GM21381 (cell line): ENCODE measurements around the gene CASP8.

Experiments
- ATAC-seq: cut with Tn5 transposase; IDR thresholded peaks from one replicate; pipeline ENCODE4 v1.9.1; 2021; ENCODE audit warnings: mild to moderate bottlenecking, moderate library complexity; ENCODE audit not compliant: unreplicated experiment

Gene CASP8

DNA sequence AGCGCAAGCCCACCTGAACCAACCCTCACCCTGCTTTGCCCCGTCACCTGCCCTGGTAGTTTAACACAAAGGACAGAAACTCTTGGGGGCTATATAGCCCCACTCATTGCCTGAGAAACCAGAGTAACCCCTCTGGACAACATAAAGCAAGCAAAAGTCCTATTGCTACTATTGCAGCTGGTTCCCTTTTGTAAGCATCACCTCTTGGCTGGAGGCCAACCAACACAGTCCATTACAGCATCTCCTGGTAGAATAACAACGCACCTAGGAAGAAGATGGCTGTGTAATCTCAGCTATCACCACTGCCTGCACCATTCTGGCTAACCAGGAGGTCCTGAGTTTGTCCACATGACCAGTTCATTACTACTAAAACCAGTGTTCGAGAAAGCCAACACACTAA, 60.4 kb downstream of the CASP8 start:
- no peak for ATAC-seq

DNA sequence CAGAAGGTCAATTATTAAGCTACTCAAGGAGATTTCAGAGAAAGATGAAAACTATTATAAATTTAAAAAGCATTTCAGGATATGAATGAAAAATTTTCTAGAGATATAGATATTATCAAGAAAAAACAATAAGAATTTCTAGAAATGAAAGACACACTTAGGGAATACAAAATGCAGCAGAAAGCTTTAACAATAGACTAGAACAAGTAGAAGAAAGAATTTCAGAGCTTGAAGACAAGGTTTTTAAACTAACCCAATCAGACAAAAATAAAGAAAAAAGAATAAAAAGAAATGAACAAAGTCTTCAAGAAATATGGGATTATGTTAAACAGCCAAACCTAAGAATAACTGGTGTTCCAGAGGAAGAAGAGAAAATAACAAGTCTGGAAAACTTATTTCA, 62.4 kb downstream of the CASP8 start:
- ATAC-seq: no peak

GRCh38 chr2:201327678-201328077, 67.3 kb downstream of the CASP8 start:
- ATAC-seq: no peak

DNA sequence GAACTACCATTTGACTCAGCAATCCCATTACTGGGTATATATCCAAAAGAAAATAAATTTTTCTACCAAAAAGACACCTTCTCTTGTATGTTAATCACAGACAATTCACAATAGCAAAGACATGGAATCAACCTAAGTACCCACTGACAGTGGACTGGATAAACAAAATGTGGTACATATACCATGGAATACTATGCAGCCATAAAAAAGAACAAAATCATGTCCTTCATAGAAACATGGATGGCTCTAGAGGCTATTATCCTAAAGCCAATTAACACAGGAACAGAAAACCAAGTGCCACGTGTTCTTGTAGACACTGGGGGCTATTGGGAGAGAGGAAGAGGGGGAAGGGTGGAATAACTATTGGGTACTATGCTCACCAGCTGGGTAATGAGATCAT, 69.1 kb downstream of the CASP8 start:
- no peak for ATAC-seq
